NCI-H1417 treated with DMSO at 0.1 percent for 48 hours (cell line): ENCODE data around the gene SESN1.

Experiments
- DNase-seq: peaks from one replicate; lab custom pipeline; 2025; lab: John Stamatoyannopoulos, UW

Gene SESN1

GRCh38 chr6:108937170-108937569 lies 157.5 kb downstream of the SESN1 start:
- DNase-seq, result no peak
